ENCODE results near the gene USP53. TPM values are rescaled to one million over a fixed set of nuclear protein-coding genes. Genes with fewer than 3 reads are reported as not detected.

Gene USP53
- total RNA-seq, 1 donor from 2014 or later: 26.5 TPM

DNA sequence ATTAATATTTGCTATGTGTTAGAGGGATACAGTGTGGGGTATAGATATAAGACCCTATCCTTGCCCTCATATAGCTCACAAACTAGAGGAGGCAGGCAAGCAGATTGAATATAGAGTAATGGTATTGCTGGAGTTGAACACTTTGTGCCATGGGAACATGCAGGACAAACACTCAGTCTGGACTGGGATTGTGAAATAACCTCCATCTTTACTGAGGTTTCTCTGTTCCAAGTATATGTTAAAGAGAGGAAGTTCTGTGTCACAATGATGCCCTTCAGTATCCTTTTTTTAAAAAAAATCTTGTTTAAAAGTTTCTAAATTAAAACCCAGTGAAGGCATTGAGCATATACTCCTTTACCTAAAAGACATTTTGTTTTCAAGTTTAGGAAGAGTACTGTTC, 100.7 kb downstream of the USP53 start:
- no peaks in the 10 kb centered on the region for H3K36me3 Mint-ChIP-seq
- TF ChIP-seq, protein P1, sequence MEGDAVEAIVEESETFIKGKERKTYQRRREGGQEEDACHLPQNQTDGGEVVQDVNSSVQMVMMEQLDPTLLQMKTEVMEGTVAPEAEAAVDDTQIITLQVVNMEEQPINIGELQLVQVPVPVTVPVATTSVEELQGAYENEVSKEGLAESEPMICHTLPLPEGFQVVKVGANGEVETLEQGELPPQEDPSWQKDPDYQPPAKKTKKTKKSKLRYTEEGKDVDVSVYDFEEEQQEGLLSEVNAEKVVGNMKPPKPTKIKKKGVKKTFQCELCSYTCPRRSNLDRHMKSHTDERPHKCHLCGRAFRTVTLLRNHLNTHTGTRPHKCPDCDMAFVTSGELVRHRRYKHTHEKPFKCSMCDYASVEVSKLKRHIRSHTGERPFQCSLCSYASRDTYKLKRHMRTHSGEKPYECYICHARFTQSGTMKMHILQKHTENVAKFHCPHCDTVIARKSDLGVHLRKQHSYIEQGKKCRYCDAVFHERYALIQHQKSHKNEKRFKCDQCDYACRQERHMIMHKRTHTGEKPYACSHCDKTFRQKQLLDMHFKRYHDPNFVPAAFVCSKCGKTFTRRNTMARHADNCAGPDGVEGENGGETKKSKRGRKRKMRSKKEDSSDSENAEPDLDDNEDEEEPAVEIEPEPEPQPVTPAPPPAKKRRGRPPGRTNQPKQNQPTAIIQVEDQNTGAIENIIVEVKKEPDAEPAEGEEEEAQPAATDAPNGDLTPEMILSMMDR (IDR thresholded peaks at IDR 0.05; ENCODE audit: unreplicated experiment): no peak
- H3K4me3 Mint-ChIP-seq: no peak overlapping the region
- peaks cover 20% of the 10 kb centered on the region for H3K27me3 Mint-ChIP-seq (ENCODE audit: low read depth)
- DNase-seq (ENCODE audit: low spot score in 2 of 2, unreplicated experiment in 2 of 2): no peak
- H3K27ac Mint-ChIP-seq: no peak overlapping the region
- H3K9me3 Mint-ChIP-seq: no peaks in the 10 kb centered on the region
- no peaks in the 10 kb centered on the region for H3K4me1 Mint-ChIP-seq

DNA sequence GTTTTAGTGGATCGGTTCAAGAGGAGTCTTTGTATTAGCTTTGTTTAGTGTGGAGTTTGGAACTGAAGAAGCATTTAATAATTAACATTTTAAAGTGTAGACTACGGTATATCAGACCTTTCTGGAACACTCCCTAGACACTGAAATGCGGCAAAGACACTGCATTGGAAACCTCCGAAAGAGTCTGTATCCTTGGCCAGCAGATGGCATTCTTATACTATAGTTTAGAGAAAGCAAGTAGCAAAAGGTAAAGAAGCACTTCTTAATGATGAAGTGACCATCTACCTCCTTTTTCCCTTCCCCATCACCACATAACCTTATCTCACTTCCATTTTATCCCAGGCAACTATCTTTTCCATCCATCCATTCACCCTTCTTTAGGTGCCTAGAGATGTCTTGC, 101.8 kb downstream of the USP53 start:
- no peak overlapping the region for H3K27ac Mint-ChIP-seq
- H3K4me1 Mint-ChIP-seq: no peaks in the 10 kb centered on the region
- no peak overlapping the region for H3K4me3 Mint-ChIP-seq
- H3K36me3 Mint-ChIP-seq: no peaks in the 10 kb centered on the region
- TF ChIP-seq, protein P1 (IDR thresholded peaks at IDR 0.05; ENCODE audit: unreplicated experiment): no peak
- peaks cover 20% of the 10 kb centered on the region for H3K27me3 Mint-ChIP-seq (ENCODE audit: low read depth)
- DNase-seq (ENCODE audit: low spot score in 2 of 2, unreplicated experiment in 2 of 2): no peak
- no peaks in the 10 kb centered on the region for H3K9me3 Mint-ChIP-seq

DNA sequence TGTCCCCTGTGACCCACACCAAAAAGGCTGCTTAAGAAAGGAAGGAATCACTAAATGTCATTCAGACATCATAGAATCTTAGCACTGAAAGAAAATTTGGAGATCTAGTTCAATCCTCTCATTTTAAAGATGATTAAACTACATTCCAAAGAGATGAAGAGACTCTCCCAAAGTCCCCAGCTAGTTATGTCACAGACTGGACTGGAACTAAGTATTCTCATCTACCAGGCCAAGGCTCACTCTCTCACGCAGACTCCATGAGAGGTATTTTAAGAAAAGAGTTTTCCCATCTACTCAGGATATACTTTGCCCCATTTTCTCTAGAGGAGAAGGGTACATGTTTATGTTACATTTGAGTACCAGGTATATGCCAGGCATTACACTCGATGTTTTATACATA, 102.5 kb downstream of the USP53 start:
- no peak for DNase-seq (ENCODE audit: low spot score in 2 of 2, unreplicated experiment in 2 of 2)
- no peaks in the 10 kb centered on the region for H3K36me3 Mint-ChIP-seq
- no peaks in the 10 kb centered on the region for H3K9me3 Mint-ChIP-seq
- no peaks in the 10 kb centered on the region for H3K4me1 Mint-ChIP-seq
- H3K27ac Mint-ChIP-seq: no peak overlapping the region
- TF ChIP-seq, protein P1 (IDR thresholded peaks at IDR 0.05; ENCODE audit: unreplicated experiment): no peak
- H3K27me3 Mint-ChIP-seq (ENCODE audit: low read depth): peaks cover 18% of the 10 kb centered on the region
- H3K4me3 Mint-ChIP-seq: no peak overlapping the region

DNA sequence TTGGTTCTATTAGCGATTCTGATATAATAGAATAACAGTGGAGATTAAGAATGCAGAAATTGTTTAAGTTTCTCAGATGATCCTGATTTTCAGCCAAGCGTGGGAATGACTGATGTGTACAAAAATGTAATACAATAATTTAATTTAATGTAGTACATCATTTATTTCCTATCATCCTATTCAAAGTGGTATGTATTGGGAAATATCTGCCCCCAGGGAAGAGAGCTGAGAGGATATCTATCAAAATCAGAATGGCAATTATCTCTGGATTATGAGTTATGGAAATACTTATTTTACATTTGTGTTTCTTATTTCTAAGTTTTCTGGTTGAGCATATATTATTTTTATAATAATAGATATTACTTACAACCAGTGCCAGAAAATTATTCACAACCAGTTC, 105.5 kb downstream of the USP53 start:
- Mint-ChIP-seq H3K27ac (no peak overlapping the region), H3K9me3 (no peaks in the 10 kb centered on the region), H3K4me3 (no peak overlapping the region), H3K27me3 (ENCODE audit: low read depth) (peaks cover 24% of the 10 kb centered on the region), H3K36me3 (no peaks in the 10 kb centered on the region), H3K4me1 (peaks cover 9% of the 10 kb centered on the region)
- TF ChIP-seq, protein P1 (IDR thresholded peaks at IDR 0.05; ENCODE audit: unreplicated experiment): no peak
- DNase-seq (ENCODE audit: low spot score in 2 of 2, unreplicated experiment in 2 of 2): no peak

DNA sequence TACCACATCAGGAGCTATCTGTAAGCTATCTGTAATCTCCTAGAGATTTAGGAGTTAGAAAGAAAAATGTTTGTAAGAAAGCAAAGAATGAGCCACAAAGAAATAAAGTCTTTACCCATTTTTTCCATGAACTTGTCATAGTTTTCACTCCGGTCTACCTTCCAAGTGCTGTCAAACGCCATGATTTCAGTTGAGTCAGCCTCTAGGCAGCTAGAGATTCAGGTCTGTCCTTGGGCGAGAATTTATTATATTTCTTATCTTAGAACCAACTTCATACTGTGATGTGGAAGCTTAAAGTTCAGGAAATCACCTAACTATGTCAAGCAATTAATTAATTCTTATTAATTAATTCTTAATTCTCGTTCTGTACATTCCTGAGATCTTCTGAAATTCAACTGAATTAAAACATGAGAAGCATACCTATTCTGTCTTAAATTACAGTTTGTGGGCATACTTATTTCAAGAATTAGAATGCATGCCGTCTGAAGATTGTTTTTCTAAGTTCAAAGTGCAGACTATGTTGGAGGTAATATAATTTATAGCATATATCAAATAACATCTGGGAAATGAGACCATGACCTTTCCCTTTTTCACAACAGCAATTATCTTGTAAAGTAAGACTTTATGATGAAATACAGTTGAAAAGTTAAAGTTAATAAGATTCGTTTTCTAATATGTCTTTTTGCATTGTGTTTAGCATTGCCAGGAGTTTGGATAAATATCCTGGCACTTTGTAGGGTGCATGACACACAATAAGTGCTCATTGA, 109.6 kb downstream of the USP53 start, which contains the start of gene FABP2:
FABP2 (minus strand) TSS at position 218 of the 767 bp plus-strand sequence; CDS start at position 182, 36 bp downstream.
- Mint-ChIP-seq H3K27me3 (ENCODE audit: low read depth) (peaks cover 17% of the 10 kb centered on the region), H3K9me3 (no peaks in the 10 kb centered on the region), H3K27ac (no peak within 1 kb of the TSS), H3K4me1 (peaks cover 9% of the 10 kb centered on the region), H3K36me3 (no peaks in the 10 kb centered on the region), H3K4me3 (no peak within 1 kb of the TSS)
- DNase-seq (ENCODE audit: low spot score in 2 of 2, unreplicated experiment in 2 of 2): no peak
- TF ChIP-seq, protein P1 (IDR thresholded peaks at IDR 0.05; ENCODE audit: unreplicated experiment): no peak
